Fibroblast of lung (primary cell): Measurements from ENCODE around the gene ZSWIM4. TPM values are rescaled to one million over a fixed set of nuclear protein-coding genes. Genes with fewer than 3 reads are reported as not detected.
"Not testable (repeated sequence)": the region's sequence is repeated elsewhere in the genome, so short reads cannot be mapped to it uniquely, and the experiment has no call there.

ENCODE experiments used
- DNase-seq, 2 donors: peaks; one replicate each; pipeline versions ENCODE4 v3.0.0 to v3.0.0-alpha.2; 2010; ENCODE audit warnings: low read depth in 2 of 2
- H2AFZ ChIP-seq: 2 replicates; pipeline ENCODE4 v1.5.1; 2012; ENCODE audit warnings: low read length, control low read depth, inconsistent platforms
- H3K27ac ChIP-seq: 2 replicates; pipeline ENCODE4 v1.5.1; 2011; ENCODE audit warnings: low read length, control low read depth; ENCODE audit not compliant: insufficient read depth
- H3K27me3 ChIP-seq: 2 replicates; pipeline ENCODE4 v1.5.1; 2011; ENCODE audit warnings: mild to moderate bottlenecking, low read length; ENCODE audit not compliant: control insufficient read depth, insufficient read depth
- H3K36me3 ChIP-seq: 2 replicates; pipeline ENCODE4 v1.5.1; 2011; ENCODE audit warnings: low read length; ENCODE audit not compliant: control insufficient read depth, insufficient read depth
- H3K4me1 ChIP-seq: 2 replicates; pipeline ENCODE4 v1.5.1; 2011; ENCODE audit warnings: low read length; ENCODE audit not compliant: control insufficient read depth, insufficient read depth; ENCODE audit errors: extremely low read depth
- H3K4me2 ChIP-seq: 2 replicates; pipeline ENCODE4 v1.5.1; 2011; ENCODE audit warnings: low read length, control low read depth; ENCODE audit not compliant: insufficient read depth; ENCODE audit errors: extremely low read depth
- H3K4me3 ChIP-seq, 4 experiments: fragments of 200-600 bp in 1 of 4; sonication (generic) in 1 of 4; replicated peaks in 1 of 4; 2 replicates each; pipeline ENCODE4 v1.5.1; 2011 to 2016; ENCODE audit warnings: low read length in 4 of 4, low read depth in 3 of 4, mild to moderate bottlenecking in 3 of 4, control low read depth in 2 of 4, inconsistent platforms in 1 of 4, mixed read lengths in 1 of 4; ENCODE audit not compliant: insufficient read depth in 1 of 4; ENCODE audit errors: control extremely low read depth in 1 of 4
- H3K79me2 ChIP-seq: 2 replicates; pipeline ENCODE4 v1.5.1; 2012; ENCODE audit warnings: mild to moderate bottlenecking, low read length, inconsistent platforms; ENCODE audit not compliant: control insufficient read depth, insufficient read depth
- H3K9ac ChIP-seq: 2 replicates; pipeline ENCODE4 v1.5.1; 2011; ENCODE audit warnings: mild to moderate bottlenecking, low read length, control low read depth; ENCODE audit not compliant: insufficient read depth
- H3K9me3 ChIP-seq: 2 replicates; pipeline ENCODE4 v1.5.1; 2012; ENCODE audit warnings: low read depth, low read length; ENCODE audit not compliant: control insufficient read depth, insufficient read depth
- H4K20me1 ChIP-seq: 2 replicates; pipeline ENCODE4 v1.5.1; 2011; ENCODE audit warnings: low read length; ENCODE audit not compliant: control insufficient read depth, insufficient read depth; ENCODE audit errors: extremely low read depth
- EZH2 ChIP-seq: IDR thresholded peaks from 2 replicates; pipeline ENCODE4 v1.5.1; 2012; ENCODE audit warnings: low read length, control low read depth, mild to moderate bottlenecking; ENCODE audit errors: missing control alignments
- polyA plus RNA-seq, 2 donors: library from polyadenylated mRNA; depleted of rRNA in 1 of 2; stranded (reverse) in 1 of 2; unstranded in 1 of 2; fragments of >200 nt; gene quantifications; 2 replicates each; pipeline ENCODE4 v1.2.1, GENCODE V29; 2011 to 2012; ENCODE audit warnings: missing spikeins in 1 of 2
- total RNA-seq: library from RNA; depleted of rRNA; stranded (reverse); fragments of >200 nt; gene quantifications from 2 replicates; pipeline ENCODE4 v1.2.1, GENCODE V29; 2014
- TF ChIP-seq, protein P1 (sequence below), 2 donors: IDR thresholded peaks in 1 of 2; conservative IDR thresholded peaks in 1 of 2; 1 replicate in 1 of 2; 2 replicates in 1 of 2; pipeline ENCODE4 v1.5.1; 2011 to 2012; ENCODE audit warnings: low read length in 2 of 2, control low read depth in 1 of 2, inconsistent platforms in 1 of 2, low read depth in 1 of 2, mild to moderate bottlenecking in 1 of 2

Gene ZSWIM4
- total and polyA plus RNA-seq, 2 donors (not counting 1 experiment from before 2014, with no cell fraction given): 1.6 to 5.6 TPM

DNA sequence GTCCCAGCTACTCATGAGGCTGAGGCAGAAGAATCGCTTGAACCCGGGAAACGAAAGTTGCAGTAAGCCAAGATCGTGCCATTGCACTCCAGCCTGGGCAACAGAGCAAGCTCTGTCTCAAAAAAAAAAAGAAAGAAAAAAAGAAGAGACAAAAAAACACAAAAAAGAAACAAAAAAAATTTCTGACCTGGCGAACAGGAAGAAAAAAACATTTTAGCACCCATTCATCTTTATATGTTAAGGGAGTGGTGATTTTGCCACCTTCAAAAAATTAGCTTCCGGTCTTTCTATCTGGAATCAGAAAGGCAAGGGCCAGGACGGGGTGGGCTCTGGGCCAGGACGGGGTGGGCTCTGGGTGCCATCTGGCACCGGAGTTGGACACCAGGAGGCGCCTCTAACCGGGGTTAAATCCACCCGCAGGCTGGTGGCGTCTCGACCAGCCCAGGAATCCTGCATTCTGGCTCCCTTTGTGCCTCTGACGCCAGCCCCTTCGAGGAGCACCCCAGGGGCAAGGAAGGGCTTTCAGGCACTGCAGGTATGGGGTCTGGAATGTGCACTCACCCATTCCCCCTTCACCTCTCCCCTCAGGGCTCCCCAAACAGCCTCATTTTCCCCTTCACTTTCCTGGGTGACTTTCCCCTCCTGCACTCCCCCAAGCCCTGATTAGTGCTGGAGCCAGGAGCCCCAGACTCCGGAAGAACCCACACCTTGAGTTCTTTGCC, 10.4 kb upstream of the ZSWIM4 start:
- no peaks in the 10 kb centered on the region for H3K9me3 ChIP-seq
- peak overlapping the region; percentile 70 for H2AFZ ChIP-seq
- no peak overlapping the region for H3K4me3 ChIP-seq
- no peaks in the 10 kb centered on the region for H3K79me2 ChIP-seq
- H3K4me2 ChIP-seq: peak overlapping the region; percentile 59
- peak; percentile 67 to 70 for DNase-seq
- no peak overlapping the region for H3K9ac ChIP-seq
- H3K27me3 ChIP-seq: no peaks in the 10 kb centered on the region
- H3K4me1 ChIP-seq: peaks cover 24% of the 10 kb centered on the region
- no peaks in the 10 kb centered on the region for H3K36me3 ChIP-seq
- TF ChIP-seq, protein P1, sequence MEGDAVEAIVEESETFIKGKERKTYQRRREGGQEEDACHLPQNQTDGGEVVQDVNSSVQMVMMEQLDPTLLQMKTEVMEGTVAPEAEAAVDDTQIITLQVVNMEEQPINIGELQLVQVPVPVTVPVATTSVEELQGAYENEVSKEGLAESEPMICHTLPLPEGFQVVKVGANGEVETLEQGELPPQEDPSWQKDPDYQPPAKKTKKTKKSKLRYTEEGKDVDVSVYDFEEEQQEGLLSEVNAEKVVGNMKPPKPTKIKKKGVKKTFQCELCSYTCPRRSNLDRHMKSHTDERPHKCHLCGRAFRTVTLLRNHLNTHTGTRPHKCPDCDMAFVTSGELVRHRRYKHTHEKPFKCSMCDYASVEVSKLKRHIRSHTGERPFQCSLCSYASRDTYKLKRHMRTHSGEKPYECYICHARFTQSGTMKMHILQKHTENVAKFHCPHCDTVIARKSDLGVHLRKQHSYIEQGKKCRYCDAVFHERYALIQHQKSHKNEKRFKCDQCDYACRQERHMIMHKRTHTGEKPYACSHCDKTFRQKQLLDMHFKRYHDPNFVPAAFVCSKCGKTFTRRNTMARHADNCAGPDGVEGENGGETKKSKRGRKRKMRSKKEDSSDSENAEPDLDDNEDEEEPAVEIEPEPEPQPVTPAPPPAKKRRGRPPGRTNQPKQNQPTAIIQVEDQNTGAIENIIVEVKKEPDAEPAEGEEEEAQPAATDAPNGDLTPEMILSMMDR (conservative IDR thresholded peaks at IDR 0.05 in 1 of 2, IDR thresholded peaks at IDR 0.05 in 1 of 2; ENCODE audit: low read depth in 1 of 2, low read length in 2 of 2): peak; percentile 53 to 60
- no peak for TF ChIP-seq EZH2
- H4K20me1 ChIP-seq: no peaks in the 10 kb centered on the region
- H3K27ac ChIP-seq: peak overlapping the region; percentile 23

DNA sequence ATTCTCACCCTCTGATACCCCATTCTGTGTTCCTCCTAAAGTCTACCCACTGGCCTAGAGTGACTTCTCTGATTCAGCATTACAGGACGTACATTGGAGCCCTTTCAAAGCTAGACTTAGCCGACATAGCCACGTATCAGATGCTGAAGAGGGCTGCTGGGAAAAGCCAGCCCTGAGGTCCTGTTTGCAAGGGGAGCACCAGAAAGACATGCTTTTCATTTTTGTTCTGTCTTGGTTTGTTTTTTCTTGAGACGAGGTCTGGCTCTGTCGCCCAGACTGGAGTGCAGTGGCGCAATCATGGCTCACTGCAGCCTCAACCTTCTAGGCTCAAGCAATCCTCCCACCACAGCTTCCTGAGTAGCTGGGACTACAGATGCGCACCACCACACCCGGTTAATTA, 6.3 kb upstream of the ZSWIM4 start:
- peak overlapping the region; percentile 89 for H3K27ac ChIP-seq
- peak; percentile 63 to 93 for DNase-seq

DNA sequence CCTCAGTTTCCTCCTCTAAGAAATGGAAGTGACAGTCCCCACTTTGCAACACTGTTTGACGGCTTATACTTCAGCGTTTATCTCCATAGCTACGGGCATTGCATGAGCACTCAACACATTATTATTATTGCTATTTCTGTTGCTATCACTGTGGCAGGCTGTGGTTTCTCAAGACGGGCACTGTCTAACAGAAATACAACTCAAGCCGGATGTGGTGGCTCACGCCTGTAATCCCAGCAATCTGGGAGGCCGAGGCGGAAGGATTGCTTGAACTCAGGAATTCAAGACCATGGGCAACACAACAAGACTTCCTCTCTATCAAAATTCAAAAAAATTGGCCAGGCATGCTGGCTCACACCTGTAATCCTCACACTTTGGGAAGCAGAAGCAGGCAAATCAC, 4.9 kb upstream of the ZSWIM4 start:
- Histone ChIP-seq H3K4me3 (no peak overlapping the region), H3K4me1 (peaks cover 20% of the 10 kb centered on the region), H3K79me2 (no peaks in the 10 kb centered on the region), H3K9me3 (no peaks in the 10 kb centered on the region), H4K20me1 (no peaks in the 10 kb centered on the region), H3K4me2 (no peak overlapping the region), H2AFZ (no peak overlapping the region), H3K36me3 (no peaks in the 10 kb centered on the region), H3K9ac (peak overlapping the region; percentile 16), H3K27me3 (no peaks in the 10 kb centered on the region), H3K27ac (no peak overlapping the region)
- DNase-seq: peak in 1 of 2 donors; percentile 68
- TF ChIP-seq, protein P1 (conservative IDR thresholded peaks at IDR 0.05 in 1 of 2, IDR thresholded peaks at IDR 0.05 in 1 of 2; ENCODE audit: low read depth in 1 of 2, low read length in 2 of 2): no peak
- no peak for TF ChIP-seq EZH2

More for the DNA sequence above, 6.3 kb upstream of the ZSWIM4 start:
- peak overlapping the region; percentile 8 for H3K4me2 ChIP-seq
- no peaks in the 10 kb centered on the region for H3K36me3 ChIP-seq
- H2AFZ ChIP-seq: peak overlapping the region; percentile 39
- H3K79me2 ChIP-seq: no peaks in the 10 kb centered on the region
- no peak for TF ChIP-seq EZH2
- TF ChIP-seq, protein P1 (conservative IDR thresholded peaks at IDR 0.05 in 1 of 2, IDR thresholded peaks at IDR 0.05 in 1 of 2; ENCODE audit: low read depth in 1 of 2, low read length in 2 of 2): no peak
- no peak overlapping the region for H3K4me3 ChIP-seq
- peaks cover 22% of the 10 kb centered on the region for H3K4me1 ChIP-seq
- no peak overlapping the region for H3K9ac ChIP-seq
- no peaks in the 10 kb centered on the region for H3K27me3 ChIP-seq
- H4K20me1 ChIP-seq: no peaks in the 10 kb centered on the region
- H3K9me3 ChIP-seq: no peaks in the 10 kb centered on the region

DNA sequence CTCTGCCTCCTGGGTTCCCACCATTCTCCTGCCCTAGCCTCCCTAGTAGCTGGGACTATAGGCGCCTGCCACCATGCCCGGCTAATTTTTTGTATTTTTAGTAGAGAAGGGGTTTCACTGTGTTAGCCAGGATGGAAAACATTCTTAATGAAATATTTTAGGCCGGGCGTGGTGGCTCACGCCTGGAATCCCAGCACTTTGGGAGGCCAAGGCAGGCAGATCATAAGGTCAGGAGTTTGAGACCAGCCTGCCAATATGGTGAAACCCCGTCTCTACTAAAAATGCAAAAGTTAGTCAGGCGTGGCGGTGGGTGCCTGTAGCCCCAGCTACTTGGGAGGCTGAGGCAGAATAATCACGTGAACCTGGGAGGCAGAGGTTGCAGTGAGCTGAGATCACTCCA, 1.9 kb upstream of the ZSWIM4 start:
- H3K79me2 ChIP-seq, H3K9ac ChIP-seq, DNase-seq, H4K20me1 ChIP-seq, H3K4me3 ChIP-seq, H3K27me3 ChIP-seq, H3K4me2 ChIP-seq, H2AFZ ChIP-seq, H3K27ac ChIP-seq, H3K36me3 ChIP-seq, H3K9me3 ChIP-seq: not testable (repeated sequence)
- peaks cover 19% of the 10 kb centered on the region for H3K4me1 ChIP-seq
